K562 (cell line): ENCODE measurements around the gene ARFGAP3. TPM values are rescaled to one million over a fixed set of nuclear protein-coding genes. Genes with fewer than 3 reads are reported as not detected.

Source experiments
- ATAC-seq: fragments of 200-7000 bp; cut with Tn5 transposase; 3 replicates; pipeline ENCODE4 v1.9.1; 2020; ENCODE audit warnings: moderate library complexity
- BruUV-seq: library from RNA; stranded (reverse); fragments of 400-500 nt; replicated peaks from 2 replicates; lab custom pipeline; 2021; lab: Mats Ljungman, UMichigan
- CTCF ChIA-PET: fragments of 300-600 bp; formaldehyde crosslinking; extraction: SDS; loops from one replicate; lab custom pipeline; 2021; ENCODE audit warnings: low intra/inter-chr PET ratio; lab: Yijun Ruan, JAX
- POLR2A ChIA-PET: fragments of 300-600, 350-650 bp; sonication (Branson Sonifier 250); formaldehyde crosslinking; extraction: SDS; loops from one replicate; lab custom pipeline; 2021; ENCODE audit warnings: antibody characterized with exemption, inconsistent platforms; lab: Yijun Ruan, JAX
- DNase-seq, 4 experiments: peaks; one replicate each; pipeline versions ENCODE4 v3.0.0 to v3.0.0-alpha.2; 2011 to 2018; ENCODE audit warnings: low spot score in 3 of 4, mixed read lengths in 3 of 4; ENCODE audit errors: extremely low read depth in 1 of 4
- FAIRE-seq: peaks from 2 replicates; lab custom pipeline; 2011; peaks lifted over from hg19 to GRCh38; lab: Jason Lieb, UNC
- H2AFZ ChIP-seq: 2 replicates; pipeline ENCODE4 v1.6.0; 2011; ENCODE audit warnings: low read depth, low read length, control low read depth, inconsistent platforms
- H3K27ac ChIP-seq: fragments of 200-600 bp; 3 replicates; pipeline ENCODE4 v1.8.0; 2011; ENCODE audit warnings: low read depth, mild to moderate bottlenecking, control low read depth, inconsistent platforms, low read length, moderate library complexity, mixed read lengths; ENCODE audit errors: extremely low read depth
- H3K27me3 ChIP-seq, 2 experiments: fragments of 300-600 bp in 1 of 2; 2 replicates in 1 of 2; 3 replicates in 1 of 2; pipeline versions ENCODE4 v1.6.0 to v1.8.0; 2011; ENCODE audit warnings: inconsistent platforms in 2 of 2, low read length in 2 of 2, mild to moderate bottlenecking in 1 of 2, mixed read lengths in 1 of 2, moderate library complexity in 1 of 2; ENCODE audit not compliant: control insufficient read depth in 2 of 2, insufficient read depth in 2 of 2
- H3K36me3 ChIP-seq: fragments of 300-600 bp; 3 replicates; pipeline ENCODE4 v1.8.0; 2011; ENCODE audit warnings: mild to moderate bottlenecking, low read length, inconsistent platforms; ENCODE audit not compliant: control insufficient read depth, insufficient read depth
- H3K4me1 ChIP-seq, 2 experiments: fragments of 200-600 bp in 1 of 2; replicated peaks in 1 of 2; 2 replicates in 1 of 2; 3 replicates in 1 of 2; pipeline versions ENCODE4 v1.5.1 to v1.8.0; 2011; ENCODE audit warnings: inconsistent platforms in 2 of 2, low read length in 2 of 2, mild to moderate bottlenecking in 1 of 2, mixed read lengths in 1 of 2, moderate library complexity in 1 of 2; ENCODE audit not compliant: control insufficient read depth in 2 of 2, insufficient read depth in 2 of 2
- H3K4me2 ChIP-seq: 2 replicates; pipeline ENCODE4 v1.6.1; 2011; ENCODE audit warnings: low read length, control low read depth, inconsistent platforms, mixed read lengths; ENCODE audit not compliant: insufficient read depth
- H3K4me3 ChIP-seq: fragments of 200-600 bp; sonication (generic), shearing (Covaris generic); 2 replicates; pipeline ENCODE4 v1.5.1; 2016; ENCODE audit warnings: control low read depth, inconsistent platforms
- H3K79me2 ChIP-seq: fragments of 200-600 bp; 3 replicates; pipeline ENCODE4 v1.8.0; 2011; ENCODE audit warnings: low read length, inconsistent platforms; ENCODE audit not compliant: control insufficient read depth, insufficient read depth
- H3K9ac ChIP-seq, 2 experiments: 2 replicates each; pipeline versions ENCODE4 v1.6.0 to v1.6.1; 2011; ENCODE audit warnings: low read depth in 2 of 2, low read length in 2 of 2, control low read depth in 1 of 2, inconsistent platforms in 1 of 2, mild to moderate bottlenecking in 1 of 2, mixed read lengths in 1 of 2; ENCODE audit not compliant: insufficient read depth in 1 of 2
- H3K9me1 ChIP-seq: one replicate; pipeline ENCODE4 v1.6.0; 2011; ENCODE audit warnings: inconsistent platforms, mild to moderate bottlenecking, low read length, moderate library complexity; ENCODE audit not compliant: control insufficient read depth, insufficient read depth
- H3K9me3 ChIP-seq: replicated peaks from 2 replicates; pipeline ENCODE4 v1.5.1; 2011; ENCODE audit warnings: low read depth, low read length, inconsistent platforms; ENCODE audit not compliant: control insufficient read depth, insufficient read depth
- H4K20me1 ChIP-seq: replicated peaks from 2 replicates; pipeline ENCODE4 v1.6.1; 2011; ENCODE audit warnings: low read length, inconsistent platforms, mixed read lengths; ENCODE audit not compliant: control insufficient read depth, insufficient read depth
- ELK1 ChIP-seq: sonication (generic); formaldehyde crosslinking; IDR thresholded peaks from 2 replicates; pipeline ENCODE4 v1.8.1; 2022; ENCODE audit warnings: missing genetic modification reagents
- FOSL1 ChIP-seq: fragments of 200-800 bp; sonication (Bioruptor generic); conservative IDR thresholded peaks from 2 replicates; pipeline ENCODE4 v1.6.1; 2016; ENCODE audit warnings: missing genetic modification characterization, missing compliant biosample characterization
- HNRNPK ChIP-seq: fragments of 200-400 bp; formaldehyde crosslinking; IDR thresholded peaks from one replicate; pipeline ENCODE4 v1.6.1; 2018; ENCODE audit warnings: mild to moderate bottlenecking, low read depth, low read length; ENCODE audit not compliant: poor library complexity, severe bottlenecking
- KAT7 ChIP-seq: sonication (generic); formaldehyde crosslinking; IDR thresholded peaks from 2 replicates; pipeline ENCODE4 v1.8.0; 2022; ENCODE audit warnings: missing genetic modification reagents, mild to moderate bottlenecking, borderline replicate concordance
- KLF16 ChIP-seq: IDR thresholded peaks from 2 replicates; pipeline ENCODE4 v1.6.1; 2016; ENCODE audit warnings: antibody characterized with exemption
- MXD1 ChIP-seq: fragments of 250-450 bp; sonication (Bioruptor Pico); IDR thresholded peaks from 2 replicates; pipeline ENCODE4 v1.8.0; 2021; ENCODE audit warnings: borderline replicate concordance, mild to moderate bottlenecking, moderate library complexity; ENCODE audit not compliant: poor library complexity, severe bottlenecking
- MYNN ChIP-seq, 2 experiments: sonication (generic); formaldehyde crosslinking in 1 of 2; IDR thresholded peaks; 2 replicates each; pipeline versions ENCODE4 v1.5.0 to v1.6.1; 2016 to 2020; ENCODE audit warnings: antibody characterized with exemption in 1 of 2, missing genetic modification reagents in 1 of 2
- SMAD1 ChIP-seq: fragments of 150-350 bp; IDR thresholded peaks from 2 replicates; pipeline ENCODE4 v1.6.1; 2014; ENCODE audit warnings: low read length, low read depth; ENCODE audit not compliant: partially characterized antibody
- TAF15 ChIP-seq: fragments of 200-400 bp; formaldehyde crosslinking; IDR thresholded peaks from 2 replicates; pipeline ENCODE4 v1.6.1; 2017; ENCODE audit warnings: mild to moderate bottlenecking, low read depth, low read length, moderate library complexity
- TRIM24 ChIP-seq, 2 experiments: fragments of 450-650 bp; IDR thresholded peaks; 2 replicates each; pipeline ENCODE4 v1.6.1; 2016
- U2AF1 ChIP-seq: fragments of 200-400 bp; formaldehyde crosslinking; optimal IDR thresholded peaks from 2 replicates; pipeline ENCODE3; 2017; ENCODE audit warnings: mild to moderate bottlenecking, low read depth, low read length, moderate library complexity
- WHSC1 ChIP-seq: IDR thresholded peaks from one replicate; pipeline ENCODE4 v1.6.1; 2012; ENCODE audit warnings: low read length, control low read depth, inconsistent platforms
- ZBTB1 ChIP-seq: sonication (generic); formaldehyde crosslinking; IDR thresholded peaks from 2 replicates; pipeline ENCODE4 v1.8.1; 2023; ENCODE audit warnings: missing genetic modification reagents, low read depth, mild to moderate bottlenecking, borderline replicate concordance
- ZC3H4 ChIP-seq: sonication (generic); formaldehyde crosslinking; IDR thresholded peaks from 2 replicates; pipeline ENCODE4 v1.9.0; 2021; ENCODE audit warnings: missing genetic modification reagents, borderline replicate concordance
- ZNF212 ChIP-seq: fragments of 450-650 bp; formaldehyde crosslinking; IDR thresholded peaks from 2 replicates; pipeline ENCODE4 v1.4.0; 2020; ENCODE audit warnings: mild to moderate bottlenecking
- ZNF384 ChIP-seq: IDR thresholded peaks from 2 replicates; pipeline ENCODE4 v1.6.1; 2012; ENCODE audit warnings: low read depth, low read length, improper control_type of control experiment
- ZSCAN32 ChIP-seq: fragments of 450-650 bp; formaldehyde crosslinking; IDR thresholded peaks from 2 replicates; pipeline ENCODE4 v1.4.0; 2020; ENCODE audit warnings: mild to moderate bottlenecking, moderate library complexity
- WGBS: fragments of 100-300 bp; shearing (Covaris generic); methylation state at CpG from one replicate; pipeline ENCODE4 v1.1.6; 2016; ENCODE audit warnings: low coverage, mixed read lengths; ENCODE audit not compliant: insufficient coverage; ENCODE audit errors: missing lambda C conversion rate; 5-methylcytosine and 5-hydroxymethylcytosine counted together
- in situ Hi-C: fragments of 300-500 bp; cut with MboI; formaldehyde crosslinking; loops from 4 replicates; pipeline ENCODE4 v1.15.0; 2018; ENCODE audit warnings: inconsistent platforms, mixed read lengths
- intact Hi-C: fragments of 100-400 bp; cut with micrococcal nuclease; formaldehyde crosslinking; loops from 2 replicates; pipeline ENCODE4 v1.14.2; 2022
- polyA plus RNA-seq, 8 experiments: library from polyadenylated mRNA; depleted of rRNA in 4 of 8; stranded (reverse) in 5 of 8; unstranded in 3 of 8; fragments of >200 nt; fragmentation: Nextera tagmentation in 2 of 8; fragmentation: Illumina TruSeq in 1 of 8; extraction: Ambion mirVana in 2 of 8; extraction: Trizol in 1 of 8; gene quantifications; 2 replicates each; pipeline versions ENCODE4 v1.2.1 to v1.2.3, GENCODE V29; 2011 to 2014; ENCODE audit warnings: inconsistent platforms in 1 of 8, missing spikeins in 1 of 8
- total RNA-seq, 7 experiments: library from RNA; depleted of rRNA in 6 of 7; stranded (reverse); fragments of >200 nt in 6 of 7; fragmentation: Illumina TruSeq in 2 of 7; extraction: Trizol in 2 of 7; gene quantifications; 2 replicates each; pipeline versions ENCODE4 v1.2.1 to v1.2.3, GENCODE V29; 2011 to 2021; ENCODE audit warnings: low replicate concordance in 1 of 7
- TF ChIP-seq, protein P1 (sequence below): fragments of 150-350 bp; IDR thresholded peaks from 2 replicates; pipeline ENCODE4 v1.6.1; 2014; ENCODE audit warnings: low read depth, mild to moderate bottlenecking, low read length, borderline replicate concordance

ARFGAP3 gene
- total and polyA plus RNA-seq, 9 of the 15 experiments (the other 6 are each of a cell fraction or from before 2014, with no cell fraction given): 14.2 to 31.9 (median 22.7) TPM

- TF ChIP-seq MXD1 (CRISPR knock-in tag) (no peak), FOSL1 (tag) (no peak), SMAD1 (no peak), ZNF384 (no peak)
Observed at GRCh38 chr22:42883970-42884369, 26.9 kb upstream of the ARFGAP3 start (continued).

DNA sequence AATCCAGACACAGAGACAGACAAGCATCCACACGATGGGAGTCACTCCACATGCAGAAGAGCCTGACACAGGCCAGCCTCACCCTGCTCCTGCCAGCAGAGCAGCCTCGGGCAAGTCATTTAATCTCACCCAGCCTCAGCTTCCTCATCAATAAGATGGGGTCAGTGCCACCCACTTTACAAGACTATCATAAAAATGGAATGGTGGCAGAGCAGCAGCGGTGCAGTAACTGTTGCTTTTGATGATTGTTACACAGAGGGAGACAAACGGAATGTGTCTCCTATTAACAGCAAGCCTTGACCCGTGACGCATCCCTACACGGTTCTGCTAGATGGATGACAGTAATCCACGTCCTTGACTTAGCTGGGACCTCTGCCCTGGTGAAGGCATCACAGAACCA is 26.0 kb upstream of the ARFGAP3 start:
- CTCF ChIA-PET: no interaction called here
- intact Hi-C loops (no loop called here), in situ Hi-C loops (no loop called here)
- FAIRE-seq (no peak), DNase-seq (no peak), ATAC-seq (no peak)
- no TSS peak for BruUV-seq
- Histone ChIP-seq H3K27me3 (no peaks in the 10 kb centered on the region), H3K4me2 (no peak overlapping the region), H3K4me1 (no peaks in the 10 kb centered on the region), H3K36me3 (peaks cover 59% of the 10 kb centered on the region; the same call in 2 of the 3 replicates), H3K9me1 (no peaks in the 10 kb centered on the region), H3K79me2 (no peaks in the 10 kb centered on the region), H2AFZ (no peak overlapping the region), H3K27ac (no peak overlapping the region), H3K9me3 (no peaks in the 10 kb centered on the region), H4K20me1 (no peaks in the 10 kb centered on the region; the same call in 1 of the 2 replicates), H3K9ac (no peak overlapping the region), H3K4me3 (no peak overlapping the region)
- TF ChIP-seq ZBTB1: no peak
- no peak for TF ChIP-seq MYNN (IDR thresholded peaks at IDR 0.05)
- no peak for TF ChIP-seq MYNN (CRISPR knock-in tag; IDR thresholded peaks at IDR 0.05)
- TF ChIP-seq TRIM24 (IDR thresholded peaks at IDR 0.05): no peak
- TF ChIP-seq, protein P1, sequence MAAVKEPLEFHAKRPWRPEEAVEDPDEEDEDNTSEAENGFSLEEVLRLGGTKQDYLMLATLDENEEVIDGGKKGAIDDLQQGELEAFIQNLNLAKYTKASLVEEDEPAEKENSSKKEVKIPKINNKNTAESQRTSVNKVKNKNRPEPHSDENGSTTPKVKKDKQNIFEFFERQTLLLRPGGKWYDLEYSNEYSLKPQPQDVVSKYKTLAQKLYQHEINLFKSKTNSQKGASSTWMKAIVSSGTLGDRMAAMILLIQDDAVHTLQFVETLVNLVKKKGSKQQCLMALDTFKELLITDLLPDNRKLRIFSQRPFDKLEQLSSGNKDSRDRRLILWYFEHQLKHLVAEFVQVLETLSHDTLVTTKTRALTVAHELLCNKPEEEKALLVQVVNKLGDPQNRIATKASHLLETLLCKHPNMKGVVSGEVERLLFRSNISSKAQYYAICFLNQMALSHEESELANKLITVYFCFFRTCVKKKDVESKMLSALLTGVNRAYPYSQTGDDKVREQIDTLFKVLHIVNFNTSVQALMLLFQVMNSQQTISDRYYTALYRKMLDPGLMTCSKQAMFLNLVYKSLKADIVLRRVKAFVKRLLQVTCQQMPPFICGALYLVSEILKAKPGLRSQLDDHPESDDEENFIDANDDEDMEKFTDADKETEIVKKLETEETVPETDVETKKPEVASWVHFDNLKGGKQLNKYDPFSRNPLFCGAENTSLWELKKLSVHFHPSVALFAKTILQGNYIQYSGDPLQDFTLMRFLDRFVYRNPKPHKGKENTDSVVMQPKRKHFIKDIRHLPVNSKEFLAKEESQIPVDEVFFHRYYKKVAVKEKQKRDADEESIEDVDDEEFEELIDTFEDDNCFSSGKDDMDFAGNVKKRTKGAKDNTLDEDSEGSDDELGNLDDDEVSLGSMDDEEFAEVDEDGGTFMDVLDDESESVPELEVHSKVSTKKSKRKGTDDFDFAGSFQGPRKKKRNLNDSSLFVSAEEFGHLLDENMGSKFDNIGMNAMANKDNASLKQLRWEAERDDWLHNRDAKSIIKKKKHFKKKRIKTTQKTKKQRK: no peak
- TF ChIP-seq KAT7: no peak
- no peak for TF ChIP-seq ZC3H4
- no peak for TF ChIP-seq TAF15
- TF ChIP-seq HNRNPK: no peak
- no peak for TF ChIP-seq ZNF212 (CRISPR knock-in tag)
- no peak for TF ChIP-seq WHSC1
- TF ChIP-seq KLF16: no peak
- TF ChIP-seq ZNF384: no peak
- no peak for TF ChIP-seq ELK1 (CRISPR knock-in tag)
- no peak for TF ChIP-seq U2AF1
- no peak for TF ChIP-seq ZSCAN32 (CRISPR knock-in tag)
- 75% methylated on average over 8 of the region's 8 CpGs for WGBS
- POLR2A ChIA-PET: interaction anchor here (1.6 kb wide), 1 partner anchor 10 kb away, joined by 4 read pairs; no protein-coding TSS in a partner anchor
